Inferior parietal cortex (tissue), 1 donor: Measurements from ENCODE around the gene BOD1.

Experiments used
- DNase-seq: peaks from one replicate; pipeline ENCODE4 v3.0.0-alpha.2; 2016; ENCODE audit errors: extremely low spot score

Gene BOD1

GRCh38 chr5:173577166-173577565 lies 39.3 kb downstream of the BOD1 start:
- DNase-seq: no peak

GRCh38 chr5:173575985-173576384 lies 40.5 kb downstream of the BOD1 start:
- no peak for DNase-seq

GRCh38 chr5:173574983-173575382 lies 41.5 kb downstream of the BOD1 start:
- no peak for DNase-seq

GRCh38 chr5:173573126-173573960 lies 43.1 kb downstream of the BOD1 start:
- peak; percentile 88 for DNase-seq

- DNase-seq: no peak
Measured at GRCh38 chr5:173572431-173573125, 43.9 kb downstream of the BOD1 start.

- DNase-seq: no peak
Measured at GRCh38 chr5:173570321-173571090, 45.9 kb downstream of the BOD1 start.

- no peak for DNase-seq
Measured at GRCh38 chr5:173568703-173569102, 47.7 kb downstream of the BOD1 start.

GRCh38 chr5:173568128-173568527 lies 48.3 kb downstream of the BOD1 start:
- DNase-seq: no peak

GRCh38 chr5:173567548-173567947 lies 48.9 kb downstream of the BOD1 start:
- no peak for DNase-seq

GRCh38 chr5:173565491-173566072 lies 50.9 kb downstream of the BOD1 start:
- DNase-seq: no peak

- no peak for DNase-seq
Measured at GRCh38 chr5:173564106-173564505, 52.3 kb downstream of the BOD1 start.

GRCh38 chr5:173563246-173563645 lies 53.2 kb downstream of the BOD1 start:
- no peak for DNase-seq

- no peak for DNase-seq
Measured at GRCh38 chr5:173562451-173562850, 54.0 kb downstream of the BOD1 start.
